Panc1 (cell line): ENCODE data around the gene VAT1L. TPM values are rescaled to one million over a fixed set of nuclear protein-coding genes. Genes with fewer than 3 reads are reported as not detected.

ENCODE experiments used
- ATAC-seq: fragments of 200-7000 bp; cut with Tn5 transposase; 2 replicates; pipeline ENCODE4 v1.9.1; 2020; ENCODE audit warnings: mild to moderate bottlenecking, moderate library complexity
- BruUV-seq: library from RNA; stranded (reverse); fragments of 400-500 nt; replicated peaks from 2 replicates; lab custom pipeline; 2021; lab: Mats Ljungman, UMichigan
- CTCF ChIA-PET: fragments of 300-600 bp; sonication (Branson Sonifier 250); formaldehyde crosslinking; loops from one replicate; lab custom pipeline; 2022; ENCODE audit warnings: antibody characterized with exemption; lab: Charles Lee
- POLR2A ChIA-PET: fragments of 300-600 bp; sonication (Branson Sonifier 250); formaldehyde crosslinking; loops from one replicate; lab custom pipeline; 2022; ENCODE audit warnings: antibody characterized with exemption; lab: Charles Lee
- DNase-seq: peaks from one replicate; pipeline ENCODE4 v3.0.0-alpha.2; 2010; ENCODE audit warnings: low read depth, low spot score
- H3K27ac ChIP-seq: 2 replicates; pipeline ENCODE4 v1.5.1; 2011; ENCODE audit warnings: mild to moderate bottlenecking, low read length, inconsistent platforms
- H3K27me3 ChIP-seq: fragments of 200-500 bp; sonication (Bioruptor generic); 2 replicates; pipeline ENCODE4 v1.6.0; 2014; ENCODE audit warnings: low read length, inconsistent platforms; ENCODE audit not compliant: control insufficient read depth, insufficient read depth
- H3K36me3 ChIP-seq: fragments of 200-500 bp; sonication (Bioruptor generic); 2 replicates; pipeline ENCODE4 v1.5.1; 2014; ENCODE audit warnings: inconsistent platforms, mild to moderate bottlenecking, low read length, moderate library complexity; ENCODE audit not compliant: control insufficient read depth, insufficient read depth
- H3K4me1 ChIP-seq: 2 replicates; pipeline ENCODE4 v1.5.1; 2011; ENCODE audit warnings: inconsistent platforms, mild to moderate bottlenecking, low read length, moderate library complexity; ENCODE audit not compliant: control insufficient read depth, insufficient read depth
- H3K4me3 ChIP-seq, 2 experiments: 2 replicates each; pipeline ENCODE4 v1.5.1; 2011 to 2012; ENCODE audit warnings: low read depth in 2 of 2, low read length in 2 of 2, mild to moderate bottlenecking in 2 of 2, inconsistent platforms in 1 of 2, moderate library complexity in 1 of 2
- H3K9me3 ChIP-seq: fragments of 200-500 bp; sonication (Bioruptor generic); 2 replicates; pipeline ENCODE4 v1.5.1; 2014; ENCODE audit warnings: low read depth, mild to moderate bottlenecking, inconsistent platforms, low read length, moderate library complexity; ENCODE audit not compliant: control insufficient read depth, insufficient read depth
- CTCF ChIP-seq: fragments of 450-650 bp; IDR thresholded peaks from 2 replicates; pipeline ENCODE4 v1.5.1; 2017; ENCODE audit warnings: mild to moderate bottlenecking
- POLR2AphosphoS5 ChIP-seq: IDR thresholded peaks from 2 replicates; pipeline ENCODE4 v1.6.1; 2012; ENCODE audit warnings: mild to moderate bottlenecking, low read depth, low read length, moderate library complexity
- REST ChIP-seq, 2 experiments: IDR thresholded peaks; 2 replicates each; pipeline ENCODE4 v1.6.1; 2011 to 2012; ENCODE audit warnings: low read depth in 2 of 2, control low read depth in 1 of 2, low read length in 1 of 2, mild to moderate bottlenecking in 1 of 2, moderate library complexity in 1 of 2; ENCODE audit not compliant: insufficient read depth in 1 of 2
- SIN3A ChIP-seq: IDR thresholded peaks from 2 replicates; pipeline ENCODE4 v1.6.1; 2012; ENCODE audit warnings: low read depth, mild to moderate bottlenecking, low read length, moderate library complexity, borderline replicate concordance; ENCODE audit not compliant: insufficient read depth
- TCF7L2 ChIP-seq: IDR thresholded peaks from 2 replicates; pipeline ENCODE4 v1.6.1; 2011; ENCODE audit warnings: mild to moderate bottlenecking, low read depth, low read length, inconsistent platforms
- in situ Hi-C: cut with HindIII; loops from 2 replicates; pipeline ENCODE4 v1.10.0; 2016; ENCODE audit warnings: low sequenced_read_pairs, low pct_unique_long_range_greater_than_20kb
- intact Hi-C: fragments of 100-400 bp; cut with micrococcal nuclease; formaldehyde crosslinking; loops from one replicate; pipeline ENCODE4 v1.10.0; 2022; ENCODE audit not compliant: unreplicated experiment
- total RNA-seq: library from RNA; stranded (reverse); gene quantifications from one replicate; pipeline ENCODE4 v1.2.1, GENCODE V29; 2021; ENCODE audit not compliant: unreplicated experiment

VAT1L gene
- total RNA-seq, 1 experiment from 2014 or later = not detected

- Histone ChIP-seq H3K27ac (no peak overlapping the region), H3K9me3 (no peaks in the 10 kb centered on the region), H3K4me1 (no peaks in the 10 kb centered on the region), H3K36me3 (no peaks in the 10 kb centered on the region), H3K4me3 (no peak overlapping the region), H3K27me3 (peaks cover 5% of the 10 kb centered on the region; the same call in 1 of the 2 replicates)
- DNase-seq = no peak
- in situ Hi-C loops (no loop called here), intact Hi-C loops (no loop called here)
- ChIA-PET POLR2A (no interaction called here), CTCF (no interaction called here)
- ATAC-seq = no peak
- TF ChIP-seq POLR2AphosphoS5 (no peak), CTCF (no peak), TCF7L2 (no peak), SIN3A (no peak), REST (IDR thresholded peaks at IDR 0.05; ENCODE audit: insufficient read depth in 1 of 2, low read depth in 2 of 2, low read length in 1 of 2) (no peak)
- BruUV-seq = no TSS peak
Observed at GRCh38 chr16:77918809-77919707, 130.7 kb downstream of the VAT1L start.

GRCh38 chr16:77919761-77920415 lies 131.5 kb downstream of the VAT1L start:
- H3K27ac ChIP-seq = no peak overlapping the region
- DNase-seq (no peak), ATAC-seq (no peak)
- H3K27me3 ChIP-seq = peaks cover 5% of the 10 kb centered on the region; the same call in 1 of the 2 replicates
- CTCF ChIA-PET = no interaction called here
- intact Hi-C loops = no loop called here
- no peaks in the 10 kb centered on the region for H3K36me3 ChIP-seq
- TF ChIP-seq SIN3A (no peak), TCF7L2 (no peak), REST (IDR thresholded peaks at IDR 0.05; ENCODE audit: insufficient read depth in 1 of 2, low read depth in 2 of 2, low read length in 1 of 2) (no peak), POLR2AphosphoS5 (no peak), CTCF (no peak)
- H3K4me1 ChIP-seq = no peaks in the 10 kb centered on the region
- no peak overlapping the region for H3K4me3 ChIP-seq
- H3K9me3 ChIP-seq = no peaks in the 10 kb centered on the region
- in situ Hi-C loops = no loop called here
- POLR2A ChIA-PET = no interaction called here
- BruUV-seq = no TSS peak
